ENCODE data around the gene CD33.
"Not testable (repeated sequence)": the region's sequence is repeated elsewhere in the genome, so short reads cannot be mapped to it uniquely, and the experiment has no call there.

The CD33 gene

DNA sequence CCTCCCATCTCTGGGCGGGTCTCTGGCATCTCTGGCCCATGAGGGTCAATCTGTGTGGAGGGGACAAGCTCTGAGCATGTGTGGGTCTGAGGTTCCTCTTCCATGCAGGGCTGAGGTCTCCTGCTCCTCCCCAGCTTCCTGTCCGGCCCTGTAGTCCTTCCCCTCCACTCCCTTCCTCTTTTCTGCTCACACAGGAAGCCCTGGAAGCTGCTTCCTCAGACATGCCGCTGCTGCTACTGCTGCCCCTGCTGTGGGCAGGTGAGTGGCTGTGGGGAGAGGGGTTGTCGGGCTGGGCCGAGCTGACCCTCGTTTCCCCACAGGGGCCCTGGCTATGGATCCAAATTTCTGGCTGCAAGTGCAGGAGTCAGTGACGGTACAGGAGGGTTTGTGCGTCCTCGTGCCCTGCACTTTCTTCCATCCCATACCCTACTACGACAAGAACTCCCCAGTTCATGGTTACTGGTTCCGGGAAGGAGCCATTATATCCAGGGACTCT, at the start of gene CD33:
TSS of gene CD33 (plus strand) at position 183 of the 496 bp plus-strand sequence. CDS start at position 222, 39 bp downstream.
- DNase-seq (ENCODE audit: low read depth, low spot score): not testable (repeated sequence)

DNA sequence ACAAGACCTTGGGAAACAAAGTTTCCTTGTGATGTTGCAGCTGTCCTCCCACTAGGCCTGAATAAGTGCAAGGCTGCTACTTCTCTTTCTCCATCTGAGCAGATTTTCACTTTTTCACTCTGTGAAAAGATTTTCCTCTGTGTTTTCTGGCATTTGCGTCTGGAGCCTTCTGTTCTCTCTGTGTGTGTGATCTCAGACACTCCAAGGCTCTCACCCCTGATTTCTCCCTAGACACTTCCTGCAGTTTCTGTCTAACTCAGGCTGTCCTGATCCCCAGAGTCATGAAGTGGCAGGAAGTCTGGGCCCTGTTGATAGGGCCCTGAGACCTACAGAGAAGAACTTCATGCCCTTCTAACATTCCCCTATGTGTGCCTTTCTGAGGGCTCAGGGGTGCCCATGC, 45.6 kb upstream of the CD33 start:
- no peak for DNase-seq (ENCODE audit: low read depth, low spot score)

DNA sequence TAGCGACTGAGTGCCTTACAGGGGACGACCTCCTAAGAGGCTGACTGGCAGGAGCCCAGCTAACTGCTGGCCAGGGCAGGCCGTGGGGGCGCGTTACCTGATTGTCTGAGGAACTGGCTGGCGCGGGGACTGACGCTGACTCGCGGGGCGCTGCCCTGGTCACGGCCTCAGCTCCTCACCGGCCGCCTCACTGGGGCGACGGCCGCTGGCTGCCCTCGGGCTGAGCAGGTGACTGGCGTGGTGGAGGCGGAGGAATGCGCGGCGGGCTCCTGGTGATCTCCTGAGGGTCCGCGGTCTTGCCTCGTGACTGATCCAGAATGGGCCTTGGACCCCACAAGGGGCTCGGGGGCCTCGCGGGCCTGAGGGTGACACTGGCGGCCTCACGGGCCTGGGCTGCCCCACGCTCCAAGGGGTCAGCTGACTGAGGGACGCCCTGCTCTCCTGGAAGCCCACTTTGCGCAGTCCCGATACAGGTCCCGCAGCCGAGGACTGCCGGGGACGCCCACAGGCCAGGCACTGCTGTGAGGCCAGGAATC, 43.4 kb upstream of the CD33 start:
- no peak for DNase-seq (ENCODE audit: low read depth, low spot score)

DNA sequence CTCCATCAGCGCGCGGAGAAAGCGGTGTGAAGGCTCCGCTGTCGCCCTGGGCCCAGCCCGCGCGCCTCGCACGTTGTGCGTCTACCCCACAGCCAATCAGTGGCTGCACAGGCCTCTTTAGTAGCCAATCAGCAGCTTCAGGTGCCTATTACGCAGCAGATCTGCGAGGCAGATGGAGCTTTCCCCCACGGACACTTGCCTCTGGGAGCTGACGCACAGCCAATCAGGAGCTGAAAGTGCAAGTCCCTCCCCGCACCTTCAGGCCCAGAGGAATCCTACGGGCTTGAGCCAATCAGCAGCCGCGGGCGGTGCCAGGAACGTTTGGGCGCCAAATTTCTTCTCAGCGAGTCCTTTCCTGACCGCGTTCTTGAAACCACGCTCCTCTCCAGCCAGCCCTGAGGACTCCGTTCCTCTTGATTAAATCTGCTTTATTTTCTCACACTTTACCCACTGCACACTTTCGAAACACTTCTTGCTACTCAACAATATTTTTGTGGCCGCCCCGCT, 42.9 kb upstream of the CD33 start:
- no peak for DNase-seq (ENCODE audit: low read depth, low spot score)

- no peak for DNase-seq (ENCODE audit: low read depth, low spot score)
Measured at GRCh38 chr19:51183629-51184028, 41.3 kb upstream of the CD33 start.

DNA sequence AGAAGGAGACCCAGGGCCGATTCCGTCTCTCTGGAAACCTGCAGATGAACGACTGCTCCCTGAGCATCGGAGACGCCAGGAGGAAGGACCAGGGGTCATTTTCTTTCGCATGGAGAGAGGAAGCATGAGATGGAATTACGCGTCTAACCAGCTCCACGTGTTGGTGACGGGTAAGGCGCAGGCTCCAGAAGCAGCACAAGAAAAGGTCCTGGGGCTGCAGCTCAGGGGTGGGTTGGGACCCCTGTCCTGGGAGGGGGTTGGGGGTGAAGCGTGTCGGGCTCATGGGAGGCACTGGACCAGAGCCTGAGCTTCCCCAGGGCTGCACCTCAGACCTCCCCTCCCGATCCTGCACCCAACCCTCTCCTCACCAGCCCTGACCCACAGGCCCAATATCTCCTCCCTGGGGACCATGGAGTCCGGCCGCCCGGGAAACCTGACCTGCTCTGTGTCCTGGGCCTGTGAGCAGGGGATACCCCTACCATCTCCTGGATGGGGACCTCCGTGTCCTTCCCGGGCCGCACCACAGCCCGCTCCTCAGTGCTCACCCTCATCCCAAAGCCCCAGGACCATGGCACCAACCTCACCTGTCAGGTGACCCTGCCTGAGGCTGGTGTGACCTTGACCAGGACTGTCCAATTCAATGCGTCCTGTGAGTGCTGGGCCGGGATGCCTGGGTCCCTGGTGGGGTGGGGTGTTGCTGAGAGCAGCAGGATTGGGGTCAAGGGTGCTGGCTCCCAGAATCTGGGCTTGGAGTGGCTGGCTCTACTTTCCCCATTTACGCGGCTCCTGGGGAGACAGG, 39.6 kb upstream of the CD33 start:
- DNase-seq (ENCODE audit: low read depth, low spot score): no peak

DNA sequence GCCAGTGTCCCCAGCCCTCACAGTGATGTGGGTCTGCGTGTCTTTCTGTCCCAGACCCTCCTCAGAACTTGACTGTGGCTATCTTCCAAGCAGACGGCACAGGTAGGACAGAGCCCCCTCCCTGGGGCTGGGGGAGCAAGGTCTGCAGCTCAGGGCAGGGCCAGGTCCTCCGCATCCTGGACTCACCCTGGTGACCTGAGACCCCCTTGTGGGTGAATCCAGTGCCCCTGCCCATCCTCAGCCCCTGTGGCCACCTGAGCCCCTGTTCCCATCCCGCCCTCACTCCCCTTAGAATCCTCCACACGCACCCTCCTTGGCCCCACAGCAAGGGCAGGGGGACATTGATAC, 39.0 kb upstream of the CD33 start:
- DNase-seq (ENCODE audit: low read depth, low spot score): no peak

GRCh38 chr19:51186323-51186722, 38.6 kb upstream of the CD33 start:
- no peak for DNase-seq (ENCODE audit: low read depth, low spot score)

DNA sequence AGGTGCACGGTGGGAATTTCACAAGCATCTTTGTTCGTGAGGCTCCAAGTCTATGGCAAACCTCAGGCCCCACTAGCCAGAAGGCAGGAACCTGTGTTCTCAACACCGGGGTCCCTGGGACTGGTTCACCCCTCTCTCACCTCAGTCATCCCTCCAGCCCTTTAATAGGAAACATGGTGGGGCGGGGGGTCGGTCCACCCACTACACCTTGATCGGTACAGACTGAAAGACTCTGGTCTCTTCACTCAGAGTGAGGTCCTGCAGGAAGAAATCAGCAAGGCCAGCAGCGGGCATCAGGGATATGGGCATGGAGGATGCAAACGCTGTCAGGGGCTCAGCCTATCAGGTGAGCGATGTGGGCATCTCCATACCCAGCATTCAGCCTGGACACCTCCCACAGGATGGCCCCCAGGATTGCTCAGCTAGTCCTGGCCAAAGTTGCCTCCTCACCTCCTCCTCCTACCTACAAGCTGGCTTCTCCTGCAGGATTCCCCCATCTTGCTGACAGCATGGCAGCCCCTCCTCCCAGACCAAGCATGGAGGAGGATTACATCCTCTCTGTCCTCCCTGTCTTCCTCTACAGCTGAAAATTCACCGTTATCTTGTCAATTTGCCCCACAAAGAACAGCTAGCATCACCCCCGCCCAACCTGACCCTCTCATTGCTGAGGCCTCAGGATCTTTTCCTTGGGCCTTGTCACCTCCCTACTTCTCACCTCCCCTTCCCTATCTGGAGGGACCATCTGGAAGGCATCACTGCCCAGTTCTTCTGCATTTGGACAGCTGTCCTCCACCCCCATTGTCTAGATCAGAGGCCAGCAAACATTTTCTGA, 37.3 kb upstream of the CD33 start:
- DNase-seq (ENCODE audit: low read depth, low spot score): no peak

DNA sequence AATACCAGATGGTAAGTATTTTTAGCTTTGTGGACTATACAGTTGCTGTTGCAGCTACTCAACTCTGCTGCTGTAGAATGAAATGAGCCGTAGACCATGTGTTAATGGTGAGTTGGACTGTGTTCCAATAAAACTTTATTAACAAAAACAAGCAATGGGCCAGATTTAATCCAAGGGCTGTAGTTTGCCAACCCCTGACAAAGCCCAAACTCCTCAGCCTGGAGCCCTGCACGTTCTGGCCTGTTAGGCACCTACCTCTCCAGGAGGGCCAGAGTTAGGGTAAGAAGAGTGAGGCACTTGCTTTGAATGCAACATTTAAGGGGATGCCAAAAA, 36.7 kb upstream of the CD33 start:
- no peak for DNase-seq (ENCODE audit: low read depth, low spot score)

DNA sequence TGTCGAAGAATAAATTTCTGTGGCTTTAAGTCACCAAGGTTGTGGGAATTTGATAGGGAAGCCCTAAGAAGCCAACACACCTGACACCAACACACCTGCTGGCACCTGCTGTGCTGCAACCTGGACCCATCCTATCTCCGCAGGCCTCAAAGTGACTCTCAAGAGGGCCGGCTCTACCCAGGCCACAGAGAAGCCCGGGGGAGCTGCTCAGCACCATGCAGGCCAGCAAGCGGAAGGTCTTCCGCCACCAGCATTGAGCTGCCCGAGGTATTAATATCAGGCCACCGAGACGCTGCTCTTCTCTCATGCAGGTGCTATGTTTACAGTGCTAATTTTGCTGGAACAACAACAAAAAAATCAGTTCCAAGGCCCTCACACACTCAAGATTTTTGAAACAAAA, 32.2 kb upstream of the CD33 start:
- no peak for DNase-seq (ENCODE audit: low read depth, low spot score)

- DNase-seq (ENCODE audit: low read depth, low spot score): no peak
Measured at GRCh38 chr19:51194527-51195315, 30.2 kb upstream of the CD33 start.

DNA sequence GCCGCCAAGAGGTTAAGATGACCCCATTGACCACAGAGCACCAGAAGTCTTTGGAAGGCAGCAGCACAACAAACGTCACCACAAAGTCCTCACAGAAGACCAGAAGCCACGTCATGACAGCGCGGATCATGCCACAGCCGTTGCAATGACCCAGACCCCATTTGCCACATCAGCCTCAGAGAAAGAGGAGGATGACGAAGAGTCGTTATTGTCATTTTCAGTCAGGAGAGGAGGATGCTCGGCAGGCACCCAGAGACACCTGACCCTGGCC, 29.6 kb upstream of the CD33 start:
- DNase-seq (ENCODE audit: low read depth, low spot score): no peak

- DNase-seq (ENCODE audit: low read depth, low spot score): no peak
Measured at GRCh38 chr19:51195616-51196015, 29.3 kb upstream of the CD33 start.

DNA sequence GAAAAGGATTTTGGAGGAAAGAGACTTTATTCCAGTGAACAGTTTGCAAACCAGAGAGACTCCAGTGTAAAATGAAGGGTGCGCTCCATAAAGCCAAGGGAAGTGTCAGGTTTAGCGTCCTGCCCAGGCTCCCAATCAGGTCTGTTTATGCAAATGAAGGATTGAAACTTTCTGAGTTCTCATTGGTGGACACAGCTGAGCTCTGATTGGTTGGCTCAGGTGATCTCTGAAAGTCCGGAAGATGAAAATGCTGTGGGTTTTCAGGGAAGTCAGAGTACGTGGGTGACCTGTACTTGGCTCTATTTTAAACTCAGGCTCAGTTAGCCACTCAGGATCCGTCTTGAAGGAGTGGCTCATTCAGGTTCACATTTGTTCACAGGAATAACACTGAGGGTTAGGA, 28.7 kb upstream of the CD33 start:
- no peak for DNase-seq (ENCODE audit: low read depth, low spot score)

DNA sequence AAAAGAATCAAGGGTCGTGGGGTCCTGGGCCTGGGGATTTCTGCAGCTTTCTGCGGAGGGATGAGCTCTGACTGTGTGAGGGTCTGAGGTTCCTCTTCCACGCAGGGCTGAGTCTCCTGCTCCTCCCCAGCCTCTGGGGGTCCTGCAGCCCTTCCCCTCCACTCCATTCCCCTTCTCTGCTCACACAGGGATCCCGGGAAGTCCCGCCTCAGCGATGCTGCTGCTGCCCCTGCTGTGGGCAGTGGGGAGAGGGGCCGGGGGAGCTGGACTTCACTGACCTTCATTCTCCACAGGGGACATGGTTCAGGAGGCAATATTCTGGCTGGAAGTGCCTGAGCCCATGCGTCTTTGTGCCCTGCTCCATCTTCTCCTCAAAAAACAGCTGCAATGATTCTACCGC, 26.2 kb upstream of the CD33 start:
- no peak for DNase-seq (ENCODE audit: low read depth, low spot score)

DNA sequence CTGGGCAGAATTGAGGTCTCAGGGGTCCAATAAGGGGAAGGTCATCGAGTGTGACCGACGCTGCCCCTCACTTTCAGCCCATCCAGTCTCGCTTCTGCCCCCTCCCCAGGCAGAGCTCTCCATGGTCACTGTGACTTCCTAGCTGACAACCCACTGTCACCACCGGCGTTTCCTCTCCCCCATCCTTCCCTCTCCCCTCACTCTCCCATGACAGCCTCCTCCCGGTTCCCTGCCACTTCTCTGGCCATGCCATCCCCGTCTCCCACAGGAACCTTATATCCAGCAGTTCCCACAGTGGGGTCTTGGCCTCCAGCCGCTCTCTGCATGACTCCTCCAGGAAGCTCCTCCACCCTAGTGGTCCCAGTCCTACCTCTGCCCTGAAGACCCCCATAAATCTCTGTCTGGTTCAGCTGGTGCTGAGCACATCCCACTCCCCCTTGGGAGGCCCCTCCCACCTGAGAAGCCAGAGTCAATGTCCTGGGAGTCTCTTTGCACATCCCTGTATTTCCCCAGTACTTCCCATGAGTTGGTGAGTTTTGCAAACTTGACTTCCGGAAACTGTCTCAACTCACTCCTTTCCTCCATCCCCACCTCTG, 24.7 kb upstream of the CD33 start:
- no peak for DNase-seq (ENCODE audit: low read depth, low spot score)

- DNase-seq (ENCODE audit: low read depth, low spot score): no peak
Measured at GRCh38 chr19:51201712-51202111, 23.2 kb upstream of the CD33 start.

DNA sequence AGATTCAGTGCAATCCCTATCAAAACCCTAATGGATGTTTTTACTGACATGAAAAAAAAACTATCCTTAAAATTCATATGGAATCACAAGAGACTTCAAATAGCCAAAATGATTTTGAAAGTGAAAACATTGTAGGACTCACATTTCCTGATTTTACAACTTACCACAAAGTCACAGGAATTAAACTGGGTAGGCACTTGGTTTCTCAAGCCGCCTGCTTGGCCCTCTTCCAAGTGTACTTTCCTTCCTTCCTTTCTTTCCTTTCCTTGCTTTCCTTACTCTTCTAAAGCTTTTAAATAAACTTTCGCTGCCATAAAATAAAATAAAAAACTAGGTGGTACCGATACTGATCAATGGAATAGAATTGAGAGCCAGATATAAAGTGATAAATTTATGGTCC, 21.0 kb upstream of the CD33 start:
- no peak for DNase-seq (ENCODE audit: low read depth, low spot score)

DNA sequence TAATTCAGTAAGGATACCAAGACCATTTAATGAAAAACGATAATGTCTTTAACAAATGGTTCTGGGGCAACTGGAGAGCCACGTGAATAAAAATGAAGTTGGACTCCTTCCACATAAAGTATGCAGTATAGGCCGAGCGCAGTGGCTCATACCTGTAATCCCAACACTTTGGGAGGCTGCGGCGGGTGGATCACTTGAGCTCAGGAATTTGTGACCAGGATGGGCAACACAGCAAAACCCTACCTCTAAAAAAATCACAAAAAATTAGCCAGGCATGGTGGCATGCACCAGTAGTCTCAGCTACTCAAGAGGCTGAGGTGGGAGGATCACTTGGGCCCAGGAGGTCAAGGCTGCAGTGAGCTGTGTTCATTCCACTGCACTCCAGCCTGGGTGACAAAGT, 20.6 kb upstream of the CD33 start:
- no peak for DNase-seq (ENCODE audit: low read depth, low spot score)

DNA sequence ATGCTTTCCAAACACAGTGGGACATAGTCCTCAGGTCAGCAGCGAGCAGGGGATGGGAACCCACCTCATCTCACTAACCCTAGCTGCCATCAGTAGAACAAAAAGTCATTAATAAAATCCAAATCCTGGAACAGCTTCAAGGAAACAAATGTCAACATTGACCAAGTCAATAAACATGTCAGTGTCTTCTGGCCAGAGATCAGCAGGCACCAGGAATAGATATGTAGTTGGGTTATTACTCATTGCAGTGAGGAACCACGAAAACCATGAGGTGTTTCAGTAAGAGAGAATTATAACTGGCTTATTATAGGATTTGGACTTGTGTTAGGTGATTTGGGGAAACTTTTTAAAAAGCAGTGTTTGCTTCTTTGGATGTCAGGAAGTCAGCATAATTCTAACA, 17.1 kb upstream of the CD33 start:
- DNase-seq (ENCODE audit: low read depth, low spot score): no peak
